Measurements from ENCODE around the gene SPEF2.

DNA sequence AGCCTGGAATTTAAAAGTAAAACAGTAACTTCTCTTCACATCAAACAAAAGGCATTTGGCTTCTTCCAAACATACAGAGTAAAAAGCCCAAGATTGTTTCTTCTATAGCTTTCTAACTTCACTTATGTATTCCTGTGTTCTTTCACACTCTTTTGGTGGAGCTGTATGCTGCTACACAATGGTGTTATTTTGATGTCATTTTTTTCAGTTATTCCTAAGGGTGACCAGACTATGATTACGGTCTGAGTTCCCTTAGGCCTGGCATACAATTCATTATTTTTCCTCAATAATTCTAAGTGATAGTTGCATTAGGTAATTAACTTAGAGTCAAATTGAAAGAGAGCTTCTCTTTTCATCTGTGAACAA lies 172.8 kb downstream of the SPEF2 start:
- TF ChIP-seq USF1 (IDR thresholded peaks at IDR 0.05; ENCODE audit: borderline replicate concordance, extremely low read length, insufficient read depth, low read depth, low read length) (no peak), SMC3 (IDR thresholded peaks at IDR 0.05; ENCODE audit: borderline replicate concordance, low read length) (no peak), CHD4 (IDR thresholded peaks at IDR 0.05) (no peak), RCOR1 (conservative IDR thresholded peaks at IDR 0.05; ENCODE audit: low read depth, low read length) (no peak)
